Muscle layer of colon (tissue), 2 donors: Measurements from ENCODE around the gene LRRC26.

Source experiments
- H3K27ac ChIP-seq: one replicate; pipeline ENCODE4 v1.7.0; 2013; ENCODE audit warnings: low read depth, mild to moderate bottlenecking, low read length, moderate library complexity
- H3K27me3 ChIP-seq, 2 donors: one replicate each; pipeline ENCODE4 v1.7.0; 2013; ENCODE audit warnings: low read length in 2 of 2, mild to moderate bottlenecking in 2 of 2; ENCODE audit not compliant: insufficient read depth in 2 of 2, control insufficient read depth in 1 of 2
- H3K36me3 ChIP-seq: one replicate; pipeline ENCODE4 v1.7.0; 2013; ENCODE audit warnings: mild to moderate bottlenecking, low read length; ENCODE audit not compliant: insufficient read depth
- H3K4me1 ChIP-seq: one replicate; pipeline ENCODE4 v1.7.0; 2013; ENCODE audit warnings: mild to moderate bottlenecking, low read length; ENCODE audit not compliant: insufficient read depth
- H3K4me3 ChIP-seq, 2 donors: one replicate each; pipeline ENCODE4 v1.7.0; 2013; ENCODE audit warnings: low read length in 2 of 2, low read depth in 1 of 2, mild to moderate bottlenecking in 1 of 2, moderate library complexity in 1 of 2
- H3K9ac ChIP-seq: one replicate; pipeline ENCODE4 v1.7.0; 2013; ENCODE audit warnings: low read length
- H3K9me3 ChIP-seq: one replicate; pipeline ENCODE4 v1.7.0; 2013; ENCODE audit warnings: mild to moderate bottlenecking, low read length
- donor health status: abdominal sarcoma.
- donor health status: Adenocarcinoma of cecum.

The LRRC26 gene

DNA sequence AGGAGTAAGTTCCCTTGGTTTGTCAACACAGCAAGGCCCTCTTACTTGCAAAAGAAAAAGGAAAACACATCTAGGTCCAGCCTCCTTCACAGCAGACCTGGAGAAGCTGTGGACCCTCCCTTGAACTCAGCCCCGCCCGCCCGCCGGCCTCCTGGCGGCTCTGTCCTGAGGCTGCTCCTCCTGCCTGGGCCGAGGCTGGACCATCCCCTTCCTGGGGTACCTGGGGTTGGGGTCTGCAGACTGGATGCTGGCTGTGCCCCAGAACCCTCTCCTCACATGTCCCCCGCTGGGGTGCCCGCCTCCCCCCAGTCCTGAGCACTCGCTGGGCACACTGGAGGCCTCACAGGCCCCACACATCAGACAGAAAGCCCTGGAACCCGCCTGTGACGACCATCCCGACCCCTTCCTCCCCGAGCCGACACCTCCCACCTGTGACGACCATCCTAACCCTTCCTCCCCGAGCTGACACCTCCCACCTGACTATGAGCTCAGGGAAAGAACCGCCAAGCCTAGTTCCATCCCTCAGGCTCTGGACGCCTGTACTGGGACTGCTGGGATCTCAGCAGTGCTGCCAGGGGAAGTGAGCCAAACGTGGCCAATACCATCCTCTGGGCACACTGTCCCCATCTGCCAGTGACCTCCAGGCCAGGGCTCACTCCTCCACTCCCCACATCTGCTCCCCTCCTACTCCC, 9.2 kb upstream of the LRRC26 start:
- no peak overlapping the region for H3K27ac ChIP-seq
- H3K9me3 ChIP-seq, result no peaks in the 10 kb centered on the region
- no peaks in the 10 kb centered on the region for H3K4me1 ChIP-seq
- peaks cover 43% of the 10 kb centered on the region for H3K36me3 ChIP-seq
- H3K27me3 ChIP-seq, result peaks cover 0 to 4% of the 10 kb centered on the region in 2 donors
- no peak overlapping the region for H3K9ac ChIP-seq
- no peak overlapping the region for H3K4me3 ChIP-seq

DNA sequence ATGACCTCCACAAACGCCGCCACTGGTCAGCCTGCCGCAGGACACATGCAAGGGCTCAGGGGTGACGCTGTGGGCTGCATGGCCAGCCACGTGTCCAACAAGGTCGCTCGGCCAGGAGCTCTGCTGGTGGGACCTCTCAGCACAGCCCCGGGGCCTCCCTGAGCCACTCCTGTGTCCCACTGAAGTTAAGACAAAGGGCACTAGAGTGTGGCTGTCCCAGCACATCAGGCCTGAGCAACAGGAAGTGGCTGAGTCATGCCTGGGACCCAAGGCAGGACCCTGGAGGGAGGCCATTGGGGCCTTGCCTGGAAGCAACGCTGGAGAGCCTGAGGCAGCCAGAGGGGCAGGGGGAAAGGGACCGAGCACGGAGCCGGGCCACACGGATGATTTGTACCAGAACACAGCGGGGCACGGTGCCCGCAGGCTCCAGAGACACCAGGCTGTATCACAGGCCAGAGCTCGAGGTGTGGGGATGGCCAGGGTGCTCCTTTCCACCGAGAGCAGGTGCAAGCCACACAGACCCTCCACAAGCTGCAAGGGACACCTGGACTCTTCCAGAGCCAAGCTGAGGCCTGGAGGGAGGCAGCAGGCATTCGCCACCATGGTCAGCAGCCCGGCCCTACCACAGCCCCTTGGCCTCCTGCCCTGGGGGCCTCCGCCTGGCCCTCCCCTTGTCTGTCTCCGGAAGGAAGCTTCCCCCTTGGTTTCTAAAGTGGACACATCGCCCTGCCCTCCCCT, 8.5 kb upstream of the LRRC26 start:
- Histone ChIP-seq H3K9ac (no peak overlapping the region), H3K4me3 (no peak overlapping the region), H3K4me1 (no peaks in the 10 kb centered on the region), H3K36me3 (peaks cover 36% of the 10 kb centered on the region), H3K27me3 (peaks cover 0 to 6% of the 10 kb centered on the region in 2 donors), H3K9me3 (no peaks in the 10 kb centered on the region), H3K27ac (no peak overlapping the region)

DNA sequence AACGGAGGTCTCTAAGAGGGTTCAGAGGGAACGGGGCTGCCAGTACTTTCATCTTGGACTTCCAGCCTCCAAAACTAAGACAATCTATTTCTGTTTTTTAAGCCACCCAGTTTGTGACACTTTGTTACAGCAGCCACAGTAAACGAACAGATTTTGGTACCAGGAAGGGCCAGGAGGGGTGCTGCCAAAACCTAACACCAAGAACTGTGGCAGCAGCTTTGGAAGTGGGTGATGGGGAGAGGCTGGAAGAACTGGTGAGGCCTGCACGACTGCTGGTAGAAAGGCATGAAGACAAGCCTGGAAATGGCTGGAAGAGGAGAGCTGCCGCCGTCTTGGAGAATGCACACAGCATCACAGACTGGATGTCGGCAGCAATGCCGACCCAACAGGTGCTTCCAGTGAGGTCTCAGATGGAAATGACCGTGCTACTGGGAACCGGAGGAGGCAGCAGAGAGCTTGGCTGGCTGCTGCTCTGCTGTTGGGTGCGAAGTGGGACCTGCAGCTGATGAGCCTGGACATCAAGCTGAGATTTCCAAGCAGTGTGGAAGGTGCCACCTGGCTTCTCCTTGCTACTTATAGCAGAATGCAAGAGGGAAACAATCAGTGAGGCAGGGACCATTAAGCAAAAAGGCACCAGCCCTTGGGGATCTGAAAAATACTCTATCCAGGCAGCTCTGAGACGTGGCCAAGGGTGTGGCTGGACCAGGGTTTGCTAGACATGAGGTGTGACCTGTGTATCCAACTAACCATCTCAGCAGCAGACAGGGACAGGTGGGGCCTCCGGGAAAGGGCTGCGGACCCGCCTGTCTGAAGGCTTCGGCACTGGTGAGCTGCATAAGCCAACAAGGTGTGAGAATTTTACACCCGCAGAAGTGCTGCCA, 6.7 kb upstream of the LRRC26 start:
- H3K36me3 ChIP-seq, result peaks cover 25% of the 10 kb centered on the region
- no peak overlapping the region for H3K9ac ChIP-seq
- H3K9me3 ChIP-seq, result no peaks in the 10 kb centered on the region
- no peak overlapping the region for H3K27ac ChIP-seq
- H3K27me3 ChIP-seq, result peaks cover 0 to 19% of the 10 kb centered on the region in 2 donors
- H3K4me1 ChIP-seq, result no peaks in the 10 kb centered on the region
- H3K4me3 ChIP-seq, result no peak overlapping the region

DNA sequence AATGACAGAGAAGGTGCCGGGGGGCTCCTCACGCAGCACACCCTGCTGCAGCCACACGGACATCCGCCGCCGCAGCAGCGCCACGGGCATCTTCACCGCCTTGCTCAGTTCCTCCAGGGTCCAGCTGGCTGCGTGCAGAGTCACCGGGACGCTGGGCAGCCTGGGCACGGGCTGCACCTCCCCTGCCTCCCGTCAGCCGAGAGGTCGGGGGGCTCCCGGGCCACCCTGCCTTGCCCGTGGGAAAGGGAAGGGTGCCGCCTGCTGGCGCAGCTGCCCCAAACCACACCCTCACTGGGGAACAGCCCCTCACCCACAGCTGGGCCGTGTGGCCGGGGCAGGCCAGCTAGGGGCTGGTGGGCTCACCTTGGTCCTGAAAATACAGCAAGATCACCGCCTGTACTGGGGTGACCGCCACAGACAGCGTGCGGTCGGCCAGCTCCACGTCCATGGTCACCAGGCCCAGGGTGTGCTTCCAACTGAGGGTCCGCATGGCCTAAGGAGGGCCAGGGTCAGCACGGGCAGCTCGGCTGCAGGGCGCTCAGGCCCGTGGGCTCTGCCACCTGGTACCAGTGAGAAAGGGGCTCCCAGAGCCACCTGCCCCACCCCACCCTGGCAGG, 5.6 kb upstream of the LRRC26 start:
- no peak overlapping the region for H3K27ac ChIP-seq
- no peak overlapping the region for H3K4me3 ChIP-seq
- peaks cover 3 to 30% of the 10 kb centered on the region in 2 donors for H3K27me3 ChIP-seq
- no peaks in the 10 kb centered on the region for H3K4me1 ChIP-seq
- H3K9ac ChIP-seq, result no peak overlapping the region
- H3K9me3 ChIP-seq, result no peaks in the 10 kb centered on the region
- H3K36me3 ChIP-seq, result peaks cover 17% of the 10 kb centered on the region

DNA sequence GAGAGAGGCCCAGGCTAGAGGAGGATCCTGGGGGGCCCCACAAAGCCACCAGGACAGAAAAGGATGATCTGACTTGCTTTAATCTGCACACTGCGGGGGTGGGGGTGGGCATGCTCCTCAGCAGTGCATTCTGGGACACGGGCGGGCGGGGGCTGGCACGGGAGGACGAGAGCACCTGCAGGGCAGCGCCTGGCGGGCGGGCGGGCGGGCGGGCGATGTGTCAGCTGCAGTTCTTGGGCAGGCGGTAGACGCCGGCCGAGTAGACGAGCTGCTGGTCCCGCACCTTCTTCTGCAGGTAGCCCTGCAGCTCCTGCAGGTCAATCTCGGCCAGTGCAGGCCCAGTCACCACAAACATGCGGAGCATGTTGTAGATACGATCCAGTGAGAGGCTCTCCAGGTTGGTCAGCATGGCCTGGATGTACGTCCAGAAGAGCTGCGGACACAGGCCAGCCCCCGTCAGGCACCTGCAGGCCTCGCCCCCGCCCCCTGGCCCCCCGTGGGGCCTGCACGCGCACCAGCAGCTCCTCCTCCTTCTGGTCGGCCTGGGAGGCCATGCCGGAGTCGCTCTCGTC, 5.0 kb upstream of the LRRC26 start:
- H3K27ac ChIP-seq, result no peak overlapping the region
- peaks cover 6 to 36% of the 10 kb centered on the region in 2 donors for H3K27me3 ChIP-seq
- no peaks in the 10 kb centered on the region for H3K4me1 ChIP-seq
- no peak overlapping the region for H3K9ac ChIP-seq
- H3K9me3 ChIP-seq, result no peaks in the 10 kb centered on the region
- H3K4me3 ChIP-seq, result no peak overlapping the region
- peaks cover 10% of the 10 kb centered on the region for H3K36me3 ChIP-seq

DNA sequence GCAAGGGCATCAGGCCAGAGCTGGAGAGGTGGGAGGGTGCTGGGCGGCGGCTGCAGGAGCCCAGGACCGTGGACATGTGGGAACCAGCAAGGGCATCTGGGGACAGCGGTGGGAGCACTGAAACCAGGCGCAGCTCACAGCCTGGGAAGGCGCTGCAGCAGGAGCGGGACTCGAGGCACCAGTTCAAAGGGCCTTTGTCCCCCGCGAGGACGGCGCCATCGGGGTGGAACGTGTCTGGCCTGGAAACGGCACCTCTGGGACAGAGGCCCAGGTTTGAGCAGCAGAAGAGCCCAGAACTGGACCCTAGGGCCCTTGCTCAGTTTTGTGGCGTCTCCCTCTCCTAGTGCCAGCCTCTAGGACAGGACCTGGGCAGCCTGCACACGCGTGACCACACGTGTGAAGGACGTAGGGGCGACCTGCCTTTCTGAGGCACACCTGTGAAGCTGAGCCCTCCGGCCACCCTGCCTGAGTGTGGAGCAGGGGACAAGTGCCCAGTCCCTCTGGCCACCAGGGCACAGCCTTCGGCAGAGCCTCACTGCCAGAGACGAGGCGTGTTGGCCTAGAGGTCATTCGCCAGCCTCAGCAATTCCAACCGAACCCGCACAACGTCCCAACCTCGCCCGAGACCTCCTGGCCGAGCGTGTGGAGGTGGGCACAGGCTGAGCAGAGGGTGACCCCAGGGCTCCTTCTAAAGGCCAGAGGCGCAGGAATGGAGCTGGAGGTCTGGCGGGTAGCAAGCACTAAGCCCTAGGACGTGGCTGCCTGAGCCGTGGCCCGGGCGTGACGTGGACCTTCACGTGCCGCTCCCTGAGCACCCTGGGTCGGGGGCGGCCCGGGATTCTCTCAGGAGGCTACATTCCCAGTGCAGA, 4.2 kb upstream of the LRRC26 start:
- Histone ChIP-seq H3K4me1 (no peaks in the 10 kb centered on the region), H3K27ac (no peak overlapping the region), H3K4me3 (no peak overlapping the region), H3K9ac (no peak overlapping the region), H3K9me3 (no peaks in the 10 kb centered on the region), H3K27me3 (peaks cover 6 to 44% of the 10 kb centered on the region in 2 donors), H3K36me3 (peaks cover 3% of the 10 kb centered on the region)

DNA sequence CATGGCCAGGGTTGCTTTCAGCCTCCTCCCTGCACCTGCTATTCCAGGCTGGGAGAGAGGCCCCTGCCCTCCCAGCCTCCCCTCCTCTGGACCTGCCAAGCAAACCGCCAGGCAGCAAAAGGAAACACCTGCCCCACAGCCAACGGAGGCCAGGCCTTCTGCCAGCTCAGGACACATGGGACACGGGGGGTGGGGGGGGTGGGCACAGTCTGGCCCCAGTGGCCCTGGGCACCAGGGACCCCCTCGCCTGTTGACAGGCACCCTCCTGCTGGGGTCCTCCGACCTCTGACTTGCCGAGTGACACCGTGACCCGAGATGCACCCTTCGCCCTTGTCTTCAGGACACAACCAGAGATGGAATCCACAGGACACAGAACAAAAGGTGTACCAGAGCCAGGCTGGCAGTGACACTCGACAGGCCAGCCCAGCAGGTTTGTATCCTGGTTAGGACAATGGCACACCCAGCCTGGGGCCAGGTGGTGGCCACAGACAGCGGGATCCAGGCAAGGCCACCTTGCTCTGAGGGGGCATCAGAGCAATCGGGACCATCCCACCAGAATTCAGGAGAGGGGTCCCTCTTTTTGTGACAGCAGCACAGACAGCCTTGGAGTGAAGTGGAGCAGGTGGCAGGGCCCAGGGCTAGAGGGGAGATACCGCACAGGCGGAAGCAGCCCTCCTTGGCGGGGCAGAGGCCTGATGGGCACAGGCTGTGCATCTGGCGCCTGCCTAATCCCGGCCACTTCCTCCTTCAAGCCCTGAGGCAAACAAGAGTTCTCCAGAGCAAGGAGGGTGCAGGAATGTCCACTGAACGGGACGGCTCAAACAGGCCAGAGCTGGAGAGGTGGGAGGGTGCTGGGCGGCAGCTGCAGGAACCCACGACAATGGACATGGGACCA, 3.3 kb upstream of the LRRC26 start:
- H3K27ac ChIP-seq, result no peak overlapping the region
- H3K4me3 ChIP-seq, result no peak overlapping the region

DNA sequence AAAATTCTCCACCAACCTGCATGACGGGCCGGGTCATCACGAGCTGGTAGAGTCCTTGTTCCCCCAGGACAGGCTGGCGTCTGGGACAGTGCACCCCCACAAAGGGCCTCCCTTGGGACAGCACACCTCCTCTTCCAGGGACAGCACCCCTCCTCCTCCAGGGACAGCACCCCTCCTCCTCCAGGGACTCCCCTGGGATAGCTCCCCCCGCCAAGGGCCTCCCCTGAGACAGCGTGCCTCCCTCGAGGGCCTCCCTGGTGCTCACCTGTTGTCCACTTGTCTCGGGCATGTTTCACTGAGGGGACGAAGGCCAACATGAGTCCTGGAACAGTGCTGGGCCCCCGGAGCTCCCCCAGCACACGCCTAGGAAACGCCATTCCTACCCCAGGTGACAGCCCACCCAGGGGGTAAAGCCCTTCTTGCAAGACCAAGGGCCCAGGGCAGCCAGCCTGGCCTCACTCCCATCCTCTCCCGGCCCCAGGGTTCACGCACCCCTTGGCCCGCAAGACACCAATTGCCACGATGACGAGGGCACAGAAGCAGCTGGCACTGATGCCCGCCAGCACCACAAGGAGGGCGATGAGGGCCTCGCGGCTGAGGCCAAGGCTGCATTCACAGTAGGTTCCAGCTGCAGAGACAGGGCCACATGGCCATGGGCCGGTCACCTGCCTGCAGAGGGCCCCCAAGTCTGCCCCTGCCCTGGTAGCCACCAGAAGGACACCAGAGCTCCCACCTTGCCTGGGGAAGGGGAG, 1.5 kb upstream of the LRRC26 start:
- H3K4me1 ChIP-seq, result no peaks in the 10 kb centered on the region
- no peaks in the 10 kb centered on the region for H3K9me3 ChIP-seq
- peaks cover 13 to 66% of the 10 kb centered on the region in 2 donors for H3K27me3 ChIP-seq
- no peak overlapping the region for H3K9ac ChIP-seq
- no peak overlapping the region for H3K4me3 ChIP-seq
- H3K27ac ChIP-seq, result no peak overlapping the region
- H3K36me3 ChIP-seq, result no peaks in the 10 kb centered on the region

More for the DNA sequence above, 3.3 kb upstream of the LRRC26 start:
- Histone ChIP-seq H3K9me3 (no peaks in the 10 kb centered on the region), H3K36me3 (no peaks in the 10 kb centered on the region), H3K27me3 (peaks cover 6 to 48% of the 10 kb centered on the region in 2 donors), H3K9ac (no peak overlapping the region), H3K4me1 (no peaks in the 10 kb centered on the region)

DNA sequence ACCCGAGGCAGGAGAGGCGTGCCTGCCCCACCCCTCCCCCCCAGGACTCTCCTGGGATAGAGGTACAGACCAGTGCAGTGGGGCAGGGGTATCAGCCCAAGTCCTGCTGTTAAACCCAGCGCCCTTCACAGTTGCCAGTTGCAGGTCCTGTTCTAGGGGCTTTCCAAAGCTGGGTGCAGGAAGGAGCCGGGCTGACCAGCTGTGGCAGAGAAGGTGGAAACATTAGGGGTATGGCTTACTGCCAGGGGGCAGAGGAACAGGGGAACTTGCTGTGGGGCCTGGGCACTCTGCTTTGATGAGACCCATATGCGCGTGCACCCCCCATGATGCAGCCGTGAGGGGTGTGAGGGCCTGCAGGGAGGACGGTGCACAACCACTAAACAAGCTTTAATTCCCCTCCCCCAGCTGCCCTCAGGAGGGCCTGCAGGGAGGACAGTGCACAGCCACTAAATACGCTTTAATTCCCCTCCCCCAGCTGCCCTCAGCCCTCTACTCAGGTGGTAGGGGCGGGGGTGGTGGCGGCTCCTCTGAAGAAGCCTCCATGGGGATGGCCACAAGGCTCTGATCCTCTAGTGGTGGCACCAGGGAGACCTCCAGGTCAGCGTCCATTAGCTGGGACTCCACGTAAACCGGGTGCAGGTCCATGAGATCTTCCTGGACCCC, 766 bp upstream of the LRRC26 start:
- no peak overlapping the region for H3K4me3 ChIP-seq
- no peak overlapping the region for H3K9ac ChIP-seq
- H3K27me3 ChIP-seq, result peaks cover 14 to 73% of the 10 kb centered on the region in 2 donors
- H3K36me3 ChIP-seq, result no peaks in the 10 kb centered on the region
- no peaks in the 10 kb centered on the region for H3K9me3 ChIP-seq
- no peaks in the 10 kb centered on the region for H3K4me1 ChIP-seq
- H3K27ac ChIP-seq, result no peak overlapping the region
